B cell (primary cell): Measurements from ENCODE around the gene ASIC3. TPM values are rescaled to one million over a fixed set of nuclear protein-coding genes. Genes with fewer than 3 reads are reported as not detected.
"Not testable (repeated sequence)": the region's sequence is repeated elsewhere in the genome, so short reads cannot be mapped to it uniquely, and the experiment has no call there.

Source experiments
- ATAC-seq: fragments of 200-7000 bp; cut with Tn5 transposase; one replicate; pipeline ENCODE4 v1.10.0; 2021; ENCODE audit warnings: low read depth, mild to moderate bottlenecking, moderate number of reproducible peaks, moderate library complexity
- CTCF ChIA-PET: fragments of 350-600 bp; sonication (Branson Sonifier 250); formaldehyde crosslinking; loops from one replicate; lab custom pipeline; 2021; ENCODE audit warnings: antibody characterized with exemption, inconsistent platforms; lab: Charles Lee
- POLR2A ChIA-PET: fragments of 350-600 bp; sonication (Branson Sonifier 250); formaldehyde crosslinking; loops from one replicate; lab custom pipeline; 2021; ENCODE audit warnings: antibody characterized with exemption; lab: Charles Lee
- DNase-seq: peaks from one replicate; pipeline ENCODE4 v3.0.0; 2013
- H2AFZ ChIP-seq: 2 replicates; pipeline ENCODE4 v1.6.1; 2012; ENCODE audit warnings: mild to moderate bottlenecking, low read depth, low read length; ENCODE audit not compliant: insufficient read depth, poor library complexity, severe bottlenecking
- H3K27ac ChIP-seq, 2 donors: 1 replicate in 1 of 2; 2 replicates in 1 of 2; pipeline ENCODE4 v1.5.1; 2012 to 2013; ENCODE audit warnings: low read length in 2 of 2, mild to moderate bottlenecking in 2 of 2, moderate library complexity in 1 of 2
- H3K27me3 ChIP-seq, 4 experiments: fragments of 200-600 bp in 1 of 4; sonication (generic) in 1 of 4; replicated peaks in 1 of 4; 1 replicate in 2 of 4; 2 replicates in 2 of 4; pipeline versions ENCODE4 v1.6.1 to v1.7.0; 2013 to 2016; ENCODE audit warnings: low read length in 3 of 4, mild to moderate bottlenecking in 2 of 4, mixed read lengths in 1 of 4, moderate library complexity in 1 of 4; ENCODE audit not compliant: insufficient read depth in 4 of 4, control insufficient read depth in 3 of 4; ENCODE audit errors: control extremely low read depth in 1 of 4
- H3K36me3 ChIP-seq, 2 experiments: replicated peaks in 1 of 2; 1 replicate in 1 of 2; 2 replicates in 1 of 2; pipeline versions ENCODE4 v1.6.1 to v1.7.1; 2013; ENCODE audit warnings: low read length in 1 of 2; ENCODE audit not compliant: insufficient read depth in 2 of 2, control insufficient read depth in 1 of 2; ENCODE audit errors: control extremely low read depth in 1 of 2, extremely low read depth in 1 of 2
- H3K4me1 ChIP-seq, 2 donors: fragments of 200-600 bp in 1 of 2; sonication (generic) in 1 of 2; 1 replicate in 1 of 2; 2 replicates in 1 of 2; pipeline versions ENCODE4 v1.5.1 to v1.6.1; 2013 to 2017; ENCODE audit warnings: low read length in 2 of 2; ENCODE audit not compliant: control insufficient read depth in 2 of 2, insufficient read depth in 2 of 2
- H3K4me2 ChIP-seq: replicated peaks from 2 replicates; pipeline ENCODE3; 2012; ENCODE audit warnings: mild to moderate bottlenecking, low read depth, low read length; ENCODE audit not compliant: poor library complexity, severe bottlenecking
- H3K4me3 ChIP-seq, 5 experiments: fragments of 200-600 bp in 1 of 5; sonication (generic) in 1 of 5; 1 replicate in 3 of 5; 2 replicates in 2 of 5; pipeline versions ENCODE4 v1.5.1 to v1.7.0; 2011 to 2016; ENCODE audit warnings: low read length in 4 of 5, mild to moderate bottlenecking in 4 of 5, low read depth in 2 of 5, control low read depth in 1 of 5, moderate library complexity in 1 of 5; ENCODE audit not compliant: insufficient read depth in 1 of 5; ENCODE audit errors: control extremely low read depth in 1 of 5, extremely low read depth in 1 of 5
- H3K79me2 ChIP-seq: fragments of 200-600 bp; sonication (generic); one replicate; pipeline ENCODE4 v1.6.0; 2016; ENCODE audit warnings: low read length; ENCODE audit not compliant: control insufficient read depth, insufficient read depth
- H3K9ac ChIP-seq: fragments of 200-600 bp; sonication (generic); 2 replicates; pipeline ENCODE4 v1.6.1; 2017; ENCODE audit warnings: mild to moderate bottlenecking, low read length, moderate library complexity
- H3K9me3 ChIP-seq, 3 donors: one replicate each; pipeline versions ENCODE4 v1.6.1 to v1.7.1; 2013; ENCODE audit warnings: low read length in 2 of 3; ENCODE audit not compliant: control insufficient read depth in 2 of 3, insufficient read depth in 1 of 3; ENCODE audit errors: control extremely low read depth in 1 of 3
- H4K20me1 ChIP-seq: 2 replicates; pipeline ENCODE4 v1.6.0; 2012; ENCODE audit warnings: mild to moderate bottlenecking, low read length; ENCODE audit not compliant: insufficient read depth, control insufficient read depth, poor library complexity, severe bottlenecking
- H3K27ac Mint-ChIP-seq: one replicate; pipeline ENCODE4 v1.8.0; 2021; ENCODE audit warnings: mixed read lengths
- H3K27me3 Mint-ChIP-seq: one replicate; pipeline ENCODE4 v1.8.0; 2021; ENCODE audit warnings: mixed read lengths
- H3K4me1 Mint-ChIP-seq: one replicate; pipeline ENCODE4 v1.8.0; 2021; ENCODE audit warnings: mixed read lengths
- H3K4me3 Mint-ChIP-seq: one replicate; pipeline ENCODE4 v1.8.0; 2021; ENCODE audit warnings: mixed read lengths
- H3K9me3 Mint-ChIP-seq: one replicate; pipeline ENCODE4 v1.8.0; 2022; ENCODE audit warnings: mixed read lengths; ENCODE audit not compliant: insufficient read depth
- CTCF ChIP-seq: fragments of 200-600 bp; IDR thresholded peaks from one replicate; pipeline ENCODE4 v1.8.0; 2022; ENCODE audit warnings: antibody characterized with exemption, mild to moderate bottlenecking
- EZH2 ChIP-seq: IDR thresholded peaks from 2 replicates; pipeline ENCODE4 v1.6.1; 2012; ENCODE audit warnings: borderline replicate concordance, low read depth, mild to moderate bottlenecking, moderate library complexity, low read length; ENCODE audit not compliant: insufficient read depth, poor library complexity, severe bottlenecking
- WGBS: methylation state at CpG from one replicate; pipeline ENCODE4 v1.1.5; 2013; ENCODE audit warnings: missing lambda C conversion rate; ENCODE audit not compliant: insufficient coverage; 5-methylcytosine and 5-hydroxymethylcytosine counted together
- intact Hi-C: fragments of 100-400 bp; cut with micrococcal nuclease; formaldehyde crosslinking; loops from one replicate; pipeline ENCODE4 v1.10.0; 2022
- polyA plus RNA-seq: library from polyadenylated mRNA; depleted of rRNA; stranded (reverse); fragments of >200 nt; gene quantifications from 2 replicates; pipeline ENCODE4 v1.2.3, GENCODE V29; 2012
- total RNA-seq, 2 donors: library from RNA; stranded (reverse); fragments of 120-200 nt in 1 of 2; gene quantifications; 1 replicate in 1 of 2; 2 replicates in 1 of 2; pipeline versions ENCODE4 v1.2.3 to v1.2.4, GENCODE V29; 2013 to 2022

The ASIC3 gene
- total and polyA plus RNA-seq, 2 donors (not counting 1 experiment from before 2014, with no cell fraction given), result 4.8 to 5.0 TPM

- Histone ChIP-seq H3K9me3 (peaks cover 0 to 24% (median 0%) of the 10 kb centered on the region in 3 donors), H3K79me2 (no peaks in the 10 kb centered on the region), H2AFZ (peak overlapping the region; percentile 16), H3K4me3 (no peak overlapping the region), H4K20me1 (no peaks in the 10 kb centered on the region), H3K9ac (no peak overlapping the region), H3K27me3 (peaks cover 0 to 12% (median 0%) of the 10 kb centered on the region in 4 experiments), H3K36me3 (no peaks in the 10 kb centered on the region), H3K4me1 (peaks cover 22 to 49% of the 10 kb centered on the region in 2 donors), H3K27ac (no peak overlapping the region), H3K4me2 (no peak overlapping the region)
- DNase-seq (peak; percentile 31), ATAC-seq (no peak)
- Mint-ChIP-seq H3K27me3 (peaks cover 3% of the 10 kb centered on the region), H3K9me3 (no peaks in the 10 kb centered on the region), H3K4me1 (peaks cover 37% of the 10 kb centered on the region), H3K4me3 (no peak overlapping the region), H3K27ac (no peak overlapping the region)
- intact Hi-C loops, result loop anchor here (5.0 kb wide), 2 partner anchors 47 to 77 kb away; partner anchors contain the start of genes AGAP3, CDK5 and SLC4A2
- CTCF ChIA-PET, result interaction anchor here (1.2 to 3.0 kb wide), 5 partner anchors 8 to 101 kb away, joined by 3 to 17 read pairs (median 4); no protein-coding TSS in a partner anchor
- TF ChIP-seq CTCF (no peak), EZH2 (no peak)
- WGBS, result 37% methylated on average over 16 of the region's 18 CpGs
- POLR2A ChIA-PET, result no interaction called here
Observed at GRCh38 chr7:151010307-151011096, 37.8 kb upstream of the ASIC3 start.

GRCh38 chr7:151011097-151011409 is 37.3 kb upstream of the ASIC3 start:
- Histone ChIP-seq H3K9ac (no peak overlapping the region), H4K20me1 (no peaks in the 10 kb centered on the region), H3K4me2 (no peak overlapping the region), H3K36me3 (no peaks in the 10 kb centered on the region), H3K27ac (no peak overlapping the region), H2AFZ (no peak overlapping the region), H3K9me3 (peaks cover 0 to 24% (median 0%) of the 10 kb centered on the region in 3 donors), H3K4me1 (peaks cover 22 to 49% of the 10 kb centered on the region in 2 donors), H3K4me3 (no peak overlapping the region), H3K79me2 (no peaks in the 10 kb centered on the region), H3K27me3 (peaks cover 0 to 12% (median 0%) of the 10 kb centered on the region in 4 experiments)
- no peak overlapping the region for H3K4me3 Mint-ChIP-seq
- intact Hi-C loops, result loop anchor here (5.0 kb wide), 2 partner anchors 46 to 76 kb away; partner anchors contain the start of genes AGAP3, CDK5 and SLC4A2
- peaks cover 3% of the 10 kb centered on the region for H3K27me3 Mint-ChIP-seq
- TF ChIP-seq EZH2 (no peak), CTCF (no peak)
- DNase-seq, result no peak
- H3K4me1 Mint-ChIP-seq, result peaks cover 39% of the 10 kb centered on the region
- 58% methylated on average over 1 of the region's 1 CpG for WGBS
- no peak overlapping the region for H3K27ac Mint-ChIP-seq
- ATAC-seq, result no peak
- ChIA-PET CTCF (interaction anchor here (1.2 to 3.0 kb wide), 5 partner anchors 17 to 101 kb away, joined by 3 to 9 read pairs (median 3); partner anchors contain the start of gene ABCB8), POLR2A (no interaction called here)
- H3K9me3 Mint-ChIP-seq, result no peaks in the 10 kb centered on the region

GRCh38 chr7:151011616-151012015 is 36.7 kb upstream of the ASIC3 start:
- WGBS, result 80% methylated on average over 10 of the region's 12 CpGs
- H3K4me1 Mint-ChIP-seq, result peaks cover 39% of the 10 kb centered on the region
- H3K36me3 ChIP-seq, H3K79me2 ChIP-seq, H2AFZ ChIP-seq, H3K4me3 Mint-ChIP-seq, H3K9me3 Mint-ChIP-seq, H3K27me3 Mint-ChIP-seq, POLR2A ChIA-PET, H3K27ac ChIP-seq, DNase-seq, H3K9ac ChIP-seq, H3K4me2 ChIP-seq, H4K20me1 ChIP-seq, ATAC-seq, H3K4me3 ChIP-seq: not testable (repeated sequence)
- peaks cover 0 to 12% (median 0%) of the 10 kb centered on the region in 4 experiments for H3K27me3 ChIP-seq
- intact Hi-C loops, result loop anchor here (2.0 to 5.0 kb wide), 4 partner anchors 37 to 215 kb away; partner anchors contain the start of genes ABCF2, AGAP3, CDK5 and SLC4A2
- peak overlapping the region; percentile 67 for H3K27ac Mint-ChIP-seq
- CTCF ChIA-PET, result interaction anchor here (1.2 to 3.0 kb wide), 3 partner anchors 17 to 100 kb away, joined by 3 to 9 read pairs (median 4); partner anchors contain the start of gene ABCB8
- H3K9me3 ChIP-seq, result peaks cover 0 to 24% (median 0%) of the 10 kb centered on the region in 3 donors
- H3K4me1 ChIP-seq, result peaks cover 22 to 49% of the 10 kb centered on the region in 2 donors
